GM19238 (cell line): ENCODE results near the gene NPAS1.
"Not testable (repeated sequence)": the region's sequence is repeated elsewhere in the genome, so short reads cannot be mapped to it uniquely, and the experiment has no call there.

Experiments used
- DNase-seq: peaks from one replicate; pipeline ENCODE4 v3.0.0; 2011; ENCODE audit warnings: low spot score; ENCODE audit not compliant: insufficient read length

The NPAS1 gene

DNA sequence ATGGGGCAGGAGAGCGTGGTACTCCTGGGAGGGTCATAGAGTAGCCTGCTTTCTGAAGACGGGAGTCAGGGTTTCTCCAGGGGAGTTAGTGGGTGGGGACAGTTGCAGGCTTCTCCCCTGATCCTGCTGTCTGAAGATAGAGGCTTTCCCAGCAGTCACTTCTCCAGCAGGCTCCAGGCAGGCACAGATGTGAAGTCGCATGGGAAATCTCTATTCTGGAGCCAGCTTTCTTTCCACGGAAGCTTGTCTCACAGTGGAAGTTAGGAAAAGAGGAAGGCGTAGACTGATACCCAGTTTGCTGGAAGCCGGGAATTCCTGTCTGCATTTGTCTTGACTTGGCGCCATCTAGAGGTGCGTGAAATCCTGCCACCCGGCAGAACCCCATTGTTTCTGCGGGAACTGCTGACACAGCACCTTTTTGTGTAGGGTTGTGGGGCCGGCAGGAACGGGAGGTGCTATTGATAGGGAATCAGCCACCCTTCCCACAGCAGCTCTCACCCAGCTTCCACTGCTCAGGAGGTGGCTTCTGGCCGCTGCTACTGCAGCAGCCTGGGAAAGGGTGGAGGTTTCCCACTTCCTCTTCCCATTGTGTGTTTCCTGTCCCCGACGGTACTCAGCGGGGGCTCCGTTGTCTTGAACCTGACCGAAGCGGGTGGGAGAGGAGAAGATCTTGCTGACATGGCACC lies 28.5 kb upstream of the NPAS1 start:
- DNase-seq, result peak; percentile 27

DNA sequence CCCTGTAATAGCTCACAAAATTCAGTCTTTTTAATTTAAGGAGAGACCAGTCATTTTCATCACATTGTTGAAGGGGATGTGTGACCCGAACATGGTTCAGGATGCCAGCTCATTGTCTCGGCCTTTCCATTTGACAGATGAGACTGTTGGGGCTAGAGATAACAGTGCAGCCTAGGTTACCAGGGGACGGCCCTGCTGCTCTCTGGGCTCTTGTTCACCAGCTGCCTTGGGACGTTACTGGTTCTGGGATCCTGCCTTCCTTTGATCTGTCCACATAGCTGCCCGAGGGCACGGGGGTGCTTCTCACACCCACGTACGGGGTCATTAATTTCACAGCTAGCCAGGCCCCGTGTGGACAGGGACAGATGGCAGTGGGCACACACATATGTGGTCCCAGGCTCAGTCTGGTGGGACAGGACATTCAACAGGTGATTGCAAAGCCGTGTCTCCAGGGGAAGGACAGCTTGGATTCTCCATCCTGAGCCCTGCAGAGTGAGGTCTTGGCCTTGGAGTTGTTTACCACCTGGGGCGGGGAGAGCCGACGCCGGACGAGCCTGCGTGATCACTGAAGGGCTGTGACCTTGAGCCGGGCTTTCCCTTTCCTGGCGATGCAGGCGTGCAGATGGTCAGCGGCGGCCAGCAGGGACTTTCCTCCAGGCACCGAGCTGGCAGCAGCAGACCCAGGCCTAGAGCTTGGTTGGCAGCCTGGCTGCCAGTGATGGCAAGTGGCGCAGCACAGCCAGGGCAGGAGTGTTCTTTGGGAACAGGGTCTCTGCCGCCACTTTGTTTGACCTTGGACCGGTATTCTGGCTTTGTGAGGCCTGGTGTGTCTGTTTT lies 26.7 kb upstream of the NPAS1 start:
- no peak for DNase-seq

DNA sequence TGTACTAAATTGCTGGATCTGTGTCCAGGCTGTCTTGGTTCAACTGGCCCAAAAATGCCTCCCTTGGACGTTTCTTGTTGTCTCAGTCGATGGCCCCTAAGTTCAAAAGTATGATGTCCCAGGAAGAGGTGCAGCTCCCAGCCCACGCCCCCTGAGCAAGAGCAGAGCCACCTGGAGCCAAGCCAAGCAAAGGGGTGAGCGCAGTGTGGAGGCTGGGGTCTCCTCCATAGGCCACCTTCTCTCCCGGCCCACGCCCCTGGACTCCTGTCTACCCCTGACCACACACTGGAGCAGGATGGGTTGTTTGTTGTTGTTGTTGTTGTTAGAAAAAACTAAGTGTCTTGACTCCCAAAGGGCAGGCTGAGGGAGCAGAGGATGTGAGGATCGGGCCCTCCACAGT lies 26.0 kb upstream of the NPAS1 start:
- DNase-seq, result no peak

DNA sequence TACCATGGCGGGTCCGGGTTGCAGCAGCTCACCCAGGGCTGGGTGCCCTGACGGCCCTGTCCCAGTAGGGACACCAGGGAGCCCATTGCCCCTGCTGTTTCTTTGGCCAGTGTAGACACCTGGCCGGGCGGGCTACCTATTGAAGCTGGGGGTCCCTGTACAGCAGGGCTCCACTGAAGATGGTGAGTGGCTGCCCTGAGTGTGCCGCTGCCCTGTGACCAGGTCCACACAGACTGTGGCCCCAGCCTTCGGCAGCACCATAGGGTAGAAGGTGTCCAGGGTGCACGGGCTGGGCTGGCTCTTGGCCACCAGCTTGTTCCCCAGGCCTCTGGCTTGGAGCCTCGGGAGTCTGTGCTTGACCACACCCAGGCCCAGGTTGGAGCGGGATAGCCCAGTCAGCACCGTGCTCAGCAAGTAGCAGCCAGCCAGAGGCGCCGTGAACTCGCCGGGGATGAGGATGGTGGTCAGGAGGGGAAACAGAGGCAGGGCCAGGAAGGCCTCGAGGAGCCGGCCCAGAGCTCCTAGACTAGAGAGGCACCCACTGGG lies 25.4 kb upstream of the NPAS1 start:
- no peak for DNase-seq

DNA sequence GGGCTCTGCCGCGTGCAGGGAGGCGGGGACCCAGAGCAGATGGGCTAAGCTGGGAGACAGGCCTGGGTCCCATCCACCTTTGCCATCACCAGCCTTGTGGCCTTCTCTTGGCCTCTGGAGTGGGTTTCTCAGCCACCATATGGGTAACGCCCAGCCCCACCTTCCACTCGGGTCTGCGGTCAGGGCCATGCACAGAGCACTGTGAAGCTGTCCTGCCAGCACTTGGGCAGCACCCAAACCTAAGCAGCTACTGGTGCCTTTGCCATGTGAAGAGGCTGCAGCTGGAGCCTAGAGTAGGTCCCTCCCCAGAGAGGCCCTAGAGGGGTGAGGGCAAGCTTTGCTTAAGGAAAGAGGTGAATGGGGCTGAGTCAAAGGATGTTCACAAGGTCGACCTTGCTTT lies 24.1 kb upstream of the NPAS1 start:
- DNase-seq, result no peak

- DNase-seq, result no peak
Observed at GRCh38 chr19:46998445-46999125, 21.1 kb upstream of the NPAS1 start.

GRCh38 chr19:46999377-46999776 lies 20.3 kb upstream of the NPAS1 start:
- no peak for DNase-seq

DNA sequence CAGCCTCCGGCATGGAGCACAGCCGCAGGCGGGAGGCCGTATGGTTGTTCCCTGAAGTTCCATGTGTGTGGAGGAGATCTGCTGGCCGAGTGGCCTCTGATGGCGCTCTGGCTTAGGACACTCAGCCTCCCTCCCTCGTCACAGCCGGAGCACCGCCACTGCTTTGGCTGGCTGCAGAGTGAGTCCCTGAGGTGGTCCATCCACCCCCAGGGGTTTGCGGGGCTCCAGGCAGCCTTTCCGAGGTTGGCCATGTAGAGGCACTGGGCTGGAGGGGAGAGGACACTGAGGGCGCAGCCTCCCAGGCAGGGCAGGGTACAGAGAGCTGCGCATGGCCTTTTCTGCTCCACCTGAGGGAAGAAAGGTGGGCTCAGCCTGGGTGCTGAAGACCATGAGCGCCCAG lies 19.8 kb upstream of the NPAS1 start:
- DNase-seq, result no peak

DNA sequence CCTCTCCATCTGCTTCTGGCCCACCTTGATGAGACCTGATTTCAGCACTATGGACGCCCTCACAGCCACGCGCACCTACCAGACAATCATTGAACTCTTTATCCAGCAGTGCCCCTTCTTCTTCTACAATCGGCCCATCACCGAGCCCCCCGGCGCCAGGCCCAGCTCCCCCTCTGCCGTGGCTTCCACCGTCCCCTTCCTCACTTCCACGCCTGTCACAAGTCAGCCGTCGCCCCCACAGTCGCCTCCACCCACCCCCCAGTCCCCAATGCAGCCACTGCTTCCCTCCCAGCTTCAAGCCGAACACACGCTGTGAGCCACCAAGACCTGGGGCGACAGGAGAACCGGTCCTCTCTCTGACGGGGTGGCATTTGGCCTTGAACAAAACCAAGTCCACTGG lies 19.3 kb upstream of the NPAS1 start:
- DNase-seq, result no peak

DNA sequence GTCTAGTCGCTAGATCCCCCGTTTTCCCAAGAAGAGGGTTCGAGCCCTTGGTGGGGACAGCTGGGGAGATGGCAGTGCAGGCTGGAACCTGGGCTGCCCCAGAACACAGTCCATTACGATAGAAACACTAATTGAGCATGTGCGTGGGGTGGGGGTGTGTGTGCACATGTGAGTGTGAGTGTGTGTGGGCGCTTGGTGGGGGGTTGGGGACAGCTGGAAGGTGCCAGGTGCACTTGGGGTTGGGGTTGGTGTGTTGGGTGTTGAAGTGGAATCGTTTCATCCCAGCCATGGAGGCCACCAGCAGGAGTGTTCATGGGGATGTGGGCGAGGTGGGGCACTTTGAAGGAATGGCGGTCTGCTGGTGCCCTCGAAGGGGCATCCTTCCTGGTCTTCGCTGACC lies 18.1 kb upstream of the NPAS1 start:
- DNase-seq, result no peak

DNA sequence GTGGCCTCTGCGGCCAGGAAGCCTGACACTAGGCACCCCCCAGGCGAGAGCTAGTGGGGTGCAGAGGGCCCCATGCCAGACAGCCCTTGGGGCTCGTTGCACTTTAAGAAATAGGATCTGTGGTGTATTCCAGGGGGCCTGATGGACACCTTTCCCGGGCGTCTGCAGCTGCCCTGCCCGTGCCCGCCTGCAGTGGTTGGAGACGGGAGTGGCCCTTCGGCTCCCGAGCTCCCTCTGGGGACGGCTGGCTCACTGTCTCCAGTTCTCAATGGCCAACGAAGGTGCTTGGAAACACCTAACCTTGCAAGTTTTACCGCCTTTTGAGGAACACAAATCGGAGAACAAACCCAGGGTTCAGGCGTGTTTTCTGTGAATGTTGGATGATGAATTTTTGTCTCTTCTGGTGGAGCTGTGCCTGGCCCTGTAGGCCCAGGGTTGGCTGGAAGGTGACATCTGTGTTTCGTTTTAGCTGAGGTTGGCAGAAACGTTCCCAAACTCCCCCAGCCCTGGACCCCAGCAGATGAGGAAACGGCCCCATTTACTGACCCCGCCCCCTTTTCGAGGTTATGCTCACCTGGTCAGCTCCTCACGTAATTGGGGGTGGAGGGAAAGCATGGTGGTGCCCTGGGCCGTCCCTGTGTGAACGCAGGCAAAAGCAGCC lies 17.4 kb upstream of the NPAS1 start:
- no peak for DNase-seq

- no peak for DNase-seq
Observed at GRCh38 chr19:47002853-47003610, 16.6 kb upstream of the NPAS1 start.

- DNase-seq, result no peak
Observed at GRCh38 chr19:47003611-47004465, 15.8 kb upstream of the NPAS1 start.

DNA sequence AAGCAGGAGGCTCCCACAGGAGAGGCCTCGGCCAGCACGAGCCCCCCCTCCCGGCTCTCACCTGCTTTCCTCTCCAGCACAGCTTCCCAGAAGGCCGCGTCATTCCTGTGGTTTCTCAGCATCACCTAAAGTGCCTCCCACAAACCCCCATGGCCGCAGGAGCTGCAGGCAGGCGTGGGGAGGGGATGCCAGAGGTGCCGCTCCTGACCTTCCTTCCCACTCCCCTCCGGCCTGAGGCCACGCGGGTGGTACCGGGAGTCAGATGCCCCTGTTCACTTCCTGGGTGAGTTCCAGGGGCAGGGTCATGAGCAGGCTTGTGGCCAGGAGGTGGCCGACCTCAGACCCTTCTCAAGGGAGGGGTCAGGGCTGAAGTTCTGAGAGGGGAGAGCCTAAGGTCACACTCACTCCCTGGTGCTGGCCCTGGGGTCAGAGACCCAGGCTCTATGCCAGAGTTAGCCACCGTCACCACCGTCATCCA lies 14.4 kb upstream of the NPAS1 start:
- no peak for DNase-seq

DNA sequence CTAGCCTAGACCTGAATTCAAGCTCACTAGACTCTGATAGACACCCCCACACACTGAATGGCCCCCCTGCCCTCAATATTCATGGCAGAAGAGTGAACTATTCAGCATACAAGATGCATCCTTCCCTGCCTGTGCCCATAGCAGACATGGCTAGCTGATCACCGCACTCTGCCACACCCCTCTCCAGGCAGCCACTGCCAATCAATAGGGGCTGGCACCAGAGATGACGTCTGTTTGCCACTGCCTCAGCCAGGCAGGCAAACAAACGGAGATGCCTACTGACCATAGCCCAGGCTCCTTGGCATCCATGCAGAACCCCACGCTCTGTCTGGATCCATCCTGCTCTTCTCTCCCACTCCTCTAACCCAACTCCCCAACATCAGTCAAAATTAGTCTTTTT lies 13.8 kb upstream of the NPAS1 start:
- DNase-seq, result no peak

DNA sequence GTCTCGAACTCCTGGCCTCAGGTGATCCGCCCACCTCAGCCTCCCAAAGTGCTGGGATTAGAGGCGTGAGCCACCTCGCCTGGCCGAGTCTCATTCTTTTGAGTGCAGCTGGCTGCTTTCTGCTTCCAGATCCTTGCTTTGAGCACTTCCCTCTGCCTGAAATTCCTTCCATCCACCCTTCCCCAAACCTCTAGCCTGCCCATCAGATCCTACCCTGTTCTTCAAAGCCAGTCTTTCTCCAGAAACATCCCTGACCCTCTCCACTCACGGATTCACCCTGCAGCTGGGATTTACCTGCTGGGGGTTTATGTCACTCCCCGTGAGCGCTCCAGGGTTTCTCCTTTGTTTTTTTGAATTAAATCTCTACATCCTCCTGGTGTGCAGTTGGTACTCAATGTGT lies 13.1 kb upstream of the NPAS1 start:
- no peak for DNase-seq

- DNase-seq, result not testable (repeated sequence)
Observed at GRCh38 chr19:47010549-47010948, 9.1 kb upstream of the NPAS1 start.

DNA sequence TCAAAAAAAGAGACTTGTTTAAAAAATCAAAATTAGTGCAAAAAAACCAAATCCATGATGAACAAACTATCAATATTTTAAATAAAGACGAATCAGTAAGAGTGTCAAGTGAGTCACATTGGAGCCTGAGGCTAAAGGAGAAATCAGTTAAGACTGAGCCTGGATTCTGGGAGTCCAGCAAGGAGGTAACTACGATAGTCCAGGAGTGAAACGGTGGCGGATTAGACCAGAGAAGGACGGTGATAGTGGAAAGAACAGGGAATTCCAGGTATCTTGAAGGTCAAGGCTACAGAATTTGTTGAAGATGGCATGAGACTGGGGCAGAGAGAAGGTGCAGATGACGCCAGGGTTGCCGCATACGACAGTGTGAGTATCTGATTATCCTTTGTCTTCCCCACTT lies 7.0 kb upstream of the NPAS1 start:
- no peak for DNase-seq

- peak; percentile 77 for DNase-seq
Observed at GRCh38 chr19:47013041-47013517, 6.6 kb upstream of the NPAS1 start.

- no peak for DNase-seq
Observed at GRCh38 chr19:47018923-47019322, 714 bp upstream of the NPAS1 start.
